Activated T-cell treated with anti-CD3 and anti-CD28 coated beads, Interleukin-2, amount 50 U/mL, for 48 hours (primary cell): ENCODE results near the gene PRAMEF7.
"Not testable (repeated sequence)": the region's sequence is repeated elsewhere in the genome, so short reads cannot be mapped to it uniquely, and the experiment has no call there.

ENCODE experiments used
- DNase-seq, 2 experiments: peaks; one replicate each; pipeline ENCODE4 v3.0.0-alpha.2; 2020

Gene PRAMEF7

GRCh38 chr1:12916310-12916709 lies at the start of gene PRAMEF7:
Gene PRAMEF7 (plus strand): TSS chr1:12916610. CDS start chr1:12917693, 1,083 bp downstream.
- DNase-seq, result not testable (repeated sequence)

- DNase-seq, result not testable (repeated sequence)
Measured at GRCh38 chr1:12878453-12878852, 38.0 kb upstream of the PRAMEF7 start.

GRCh38 chr1:12886101-12886500 lies 30.3 kb upstream of the PRAMEF7 start, which contains the start of gene PRAMEF4:
Gene PRAMEF4 (minus strand): TSS chr1:12886201. CDS start chr1:12883394, 2,807 bp downstream.
- DNase-seq, result not testable (repeated sequence)

- not testable (repeated sequence) for DNase-seq
Measured at GRCh38 chr1:12898170-12898569, 18.2 kb upstream of the PRAMEF7 start, which contains the start of gene PRAMEF10. Gene PRAMEF10 (minus strand): TSS chr1:12898270. CDS start chr1:12895847, 2,423 bp downstream.

GRCh38 chr1:12899186-12899585 lies 17.2 kb upstream of the PRAMEF7 start:
- DNase-seq, result not testable (repeated sequence)

- DNase-seq, result not testable (repeated sequence)
Measured at GRCh38 chr1:12903793-12904572, 12.4 kb upstream of the PRAMEF7 start.

- not testable (repeated sequence) for DNase-seq
Measured at GRCh38 chr1:12921749-12922148, 5.3 kb downstream of the PRAMEF7 start.

- not testable (repeated sequence) for DNase-seq
Measured at GRCh38 chr1:12924368-12924767, 8.0 kb downstream of the PRAMEF7 start.

GRCh38 chr1:12947480-12947879 lies 31.1 kb downstream of the PRAMEF7 start, which contains the start of gene PRAMEF6:
Gene PRAMEF6 (minus strand): TSS chr1:12947580. CDS start chr1:12942518, 5,062 bp downstream.
- not testable (repeated sequence) for DNase-seq
